Heart left ventricle (tissue), 16 donors: ENCODE data around the gene MLLT3. TPM values are rescaled to one million over a fixed set of nuclear protein-coding genes. Genes with fewer than 3 reads are reported as not detected.
A peak's percentile ranks its signal among the peaks of the same experiment; 100 is the strongest.

Experiments used
- ATAC-seq, 4 donors: fragments of 200-7000 bp; cut with Tn5 transposase; one replicate each; pipeline ENCODE4 v1.9.1; 2020 to 2022; ENCODE audit warnings: moderate library complexity in 4 of 4, mild to moderate bottlenecking in 3 of 4, moderate number of reproducible peaks in 1 of 4
- DNase-seq, 5 donors: peaks; one replicate each; pipeline ENCODE4 v3.0.0-alpha.2; 2020
- H3K27ac ChIP-seq, 12 donors: fragments of 200-600 bp; sonication (generic) in 4 of 12; one replicate each; pipeline versions ENCODE4 v1.5.0 to v1.8.0; 2016 to 2022; ENCODE audit warnings: mild to moderate bottlenecking in 2 of 12
- H3K27me3 ChIP-seq, 9 donors: fragments of 200-600 bp; sonication (generic) in 2 of 9; one replicate each; pipeline versions ENCODE4 v1.5.1 to v1.8.0; 2016 to 2022; ENCODE audit warnings: mild to moderate bottlenecking in 3 of 9
- H3K36me3 ChIP-seq, 9 donors: fragments of 200-600 bp; sonication (generic) in 2 of 9; one replicate each; pipeline versions ENCODE4 v1.5.0 to v1.8.0; 2018 to 2022; ENCODE audit warnings: mild to moderate bottlenecking in 2 of 9
- H3K4me1 ChIP-seq, 12 donors: fragments of 200-600 bp; sonication (generic) in 4 of 12; one replicate each; pipeline versions ENCODE4 v1.5.0 to v1.8.0; 2016 to 2022; ENCODE audit warnings: mild to moderate bottlenecking in 3 of 12
- H3K4me3 ChIP-seq, 12 donors: fragments of 200-600 bp; sonication (generic) in 4 of 12; one replicate each; pipeline versions ENCODE4 v1.5.0 to v1.8.0; 2017 to 2022; ENCODE audit warnings: mild to moderate bottlenecking in 9 of 12, moderate library complexity in 4 of 12
- H3K9me3 ChIP-seq, 12 donors: fragments of 200-600 bp; sonication (generic) in 4 of 12; one replicate each; pipeline versions ENCODE4 v1.5.0 to v1.8.0; 2016 to 2022; ENCODE audit warnings: mild to moderate bottlenecking in 1 of 12
- POLR2A ChIP-seq, 2 donors: fragments of 450-650 bp; IDR thresholded peaks; one replicate each; pipeline ENCODE4 v1.6.1; 2017; ENCODE audit warnings: antibody characterized with exemption in 2 of 2, mild to moderate bottlenecking in 2 of 2, moderate library complexity in 2 of 2
- WGBS, 4 donors: extraction: QIAGEN DNeasy Blood & Tissue Kit in 2 of 4; methylation state at CpG; one replicate each; pipeline versions ENCODE4 v1.1.5 to v1.1.7; 2013 to 2018; 5-methylcytosine and 5-hydroxymethylcytosine counted together
- intact Hi-C, 10 donors: fragments of 100-400 bp; cut with DNase I; formaldehyde crosslinking; loops; one replicate each; pipeline versions ENCODE4 v1.11.1 to v1.14.2; 2022
- polyA plus RNA-seq, 2 donors: library from polyadenylated mRNA; stranded (reverse); fragments of 200-250 nt; gene quantifications; one replicate each; pipeline ENCODE4 v1.2.3, GENCODE V29; 2013
- total RNA-seq, 9 donors: library from RNA; depleted of rRNA in 2 of 9; stranded (reverse); fragments of >200 nt in 2 of 9; fragmentation: NEBNext Ultra II Directional in 3 of 9; extraction: Animal tissue kit (Norgen Biotek cat#: 25700) in 3 of 9; gene quantifications; one replicate each; pipeline versions ENCODE4 v1.1.0 to v1.2.4, GENCODE V29; 2016 to 2023
- TF ChIP-seq, protein P1 (sequence below), 12 donors: fragments of 200-600 bp; sonication (generic) in 4 of 12; IDR thresholded peaks; one replicate each; pipeline versions ENCODE4 v1.5.0 to v1.8.0; 2018 to 2022; ENCODE audit warnings: antibody characterized with exemption in 12 of 12, mild to moderate bottlenecking in 5 of 12
- donor health status: ischemic (EF 13 %, LVEDD 7.1; RV severe dilation, severe dysfunction).
- donor health status: healthy with polysubstance abuse.
- donor health status: DM: no; HTN: yes; CAD: no.
- donor health status: DM: no; HTN: no; CAD: no.
- donor health status: ischemic (EF 25% LVEDD 6.9; RV normal size, moderate dysfunction).
- donor health status: ischemic (EF 25% LVEDD 5.7; RV mildly dilated, moderate dysfunction).
- donor health status: healthy.
- donor health status: DM: yes; HTN: yes; CAD: no.
- donor health status: ischemic (EF 35%, LVEDD 5.7; RV mildly dilated, moderate dysfunction).
- donor health status: nonischemic (EF 11% LVEDD 7.7; RV severe dilation, severe dysfunction).
- donor health status: DM: yes; HTN: yes; CAD: no.
- donor health status: PGD.
- donor health status: ischemic (EF 29% LVEDD 5.4; RV normal size, mild dysfunction).
- donor health status: nonischemic (EF 23%, LVEDD 6.1; RV moderate dilation, normal function).

Gene MLLT3
- total and polyA plus RNA-seq, 11 donors = 7.5 to 21.0 (median 15.3) TPM

DNA sequence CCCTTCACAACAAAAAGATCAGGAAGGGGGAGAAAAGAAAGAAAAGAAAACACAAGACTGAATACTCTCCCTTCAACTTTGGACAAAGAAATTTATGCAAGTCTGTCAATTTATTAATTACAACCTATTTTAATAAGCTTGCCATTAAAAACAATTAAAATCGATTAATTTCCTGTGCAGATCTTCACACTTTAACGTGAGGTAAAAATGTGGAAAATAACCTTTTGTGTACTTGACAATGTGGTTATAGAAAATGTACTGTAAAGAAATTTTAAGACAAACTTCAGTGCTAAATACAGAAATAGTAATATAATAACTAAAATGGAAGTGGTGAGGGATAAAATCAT lies 2.7 kb upstream of the MLLT3 start:
- TF ChIP-seq, protein P1, sequence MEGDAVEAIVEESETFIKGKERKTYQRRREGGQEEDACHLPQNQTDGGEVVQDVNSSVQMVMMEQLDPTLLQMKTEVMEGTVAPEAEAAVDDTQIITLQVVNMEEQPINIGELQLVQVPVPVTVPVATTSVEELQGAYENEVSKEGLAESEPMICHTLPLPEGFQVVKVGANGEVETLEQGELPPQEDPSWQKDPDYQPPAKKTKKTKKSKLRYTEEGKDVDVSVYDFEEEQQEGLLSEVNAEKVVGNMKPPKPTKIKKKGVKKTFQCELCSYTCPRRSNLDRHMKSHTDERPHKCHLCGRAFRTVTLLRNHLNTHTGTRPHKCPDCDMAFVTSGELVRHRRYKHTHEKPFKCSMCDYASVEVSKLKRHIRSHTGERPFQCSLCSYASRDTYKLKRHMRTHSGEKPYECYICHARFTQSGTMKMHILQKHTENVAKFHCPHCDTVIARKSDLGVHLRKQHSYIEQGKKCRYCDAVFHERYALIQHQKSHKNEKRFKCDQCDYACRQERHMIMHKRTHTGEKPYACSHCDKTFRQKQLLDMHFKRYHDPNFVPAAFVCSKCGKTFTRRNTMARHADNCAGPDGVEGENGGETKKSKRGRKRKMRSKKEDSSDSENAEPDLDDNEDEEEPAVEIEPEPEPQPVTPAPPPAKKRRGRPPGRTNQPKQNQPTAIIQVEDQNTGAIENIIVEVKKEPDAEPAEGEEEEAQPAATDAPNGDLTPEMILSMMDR (IDR thresholded peaks at IDR 0.05) = peak in 1 of 12 donors; percentile 0
- no peak for TF ChIP-seq POLR2A (IDR thresholded peaks at IDR 0.05)
- no peaks in the 10 kb centered on the region for H3K9me3 ChIP-seq
- H3K4me3 ChIP-seq = peak overlapping the region in 9 of 12 donors; percentile 22 to 95 (median 90)
- DNase-seq (no peak), ATAC-seq (no peak)
- intact Hi-C loops = loop anchor here in 9 of 10 donors (1.0 to 10.0 kb wide), 13 partner anchors 57 to 700 kb away; partner anchors contain the start of gene FOCAD (in 3 of the 9)
- WGBS, 4 donors = 39 to 63% (median 51%) methylated on average over 2 of the region's 2 CpGs
- peak overlapping the region in 2 of 12 donors; percentile 81 to 93 for H3K27ac ChIP-seq
- H3K36me3 ChIP-seq = no peaks in the 10 kb centered on the region
- no peaks in the 10 kb centered on the region for H3K27me3 ChIP-seq
- peaks cover 0 to 18% (median 8%) of the 10 kb centered on the region in 12 donors for H3K4me1 ChIP-seq

DNA sequence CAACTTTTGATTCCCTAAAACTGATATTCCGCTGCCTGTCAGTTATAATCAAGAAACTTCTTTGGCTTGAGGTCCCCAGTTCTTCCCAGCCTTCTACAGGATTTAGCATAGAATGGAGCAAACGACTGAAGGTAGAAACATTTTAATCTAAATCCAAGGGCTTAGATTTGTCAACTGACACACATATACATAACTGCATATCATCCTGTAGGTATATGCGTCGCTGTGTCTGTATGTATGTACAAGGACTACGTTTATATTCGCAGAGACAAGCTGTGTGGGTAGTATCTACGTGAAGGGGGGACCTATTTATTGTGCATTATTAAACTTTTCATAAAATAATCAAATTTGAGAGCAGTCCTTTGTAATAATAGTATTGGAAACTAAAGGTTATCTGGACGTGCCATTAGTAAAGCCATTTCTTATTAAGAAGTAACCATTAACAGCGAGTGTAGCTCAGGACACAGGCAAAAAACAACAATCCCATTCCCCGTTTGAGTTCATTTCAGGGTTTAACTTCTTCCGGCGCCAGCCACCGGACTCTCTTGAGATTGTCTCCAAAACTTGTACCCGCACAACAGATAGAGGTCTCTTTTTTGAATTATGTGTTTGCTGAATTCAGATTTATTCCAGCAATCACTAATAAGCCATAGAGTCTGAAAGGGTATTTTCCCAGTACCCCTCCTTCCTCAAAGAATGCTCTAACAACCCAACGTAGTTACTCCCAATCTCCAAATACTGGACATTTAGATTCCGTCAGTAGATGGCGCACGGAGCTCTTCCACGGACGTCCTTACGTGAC lies 2.1 kb upstream of the MLLT3 start:
- ATAC-seq (peak in 2 of 4 donors; percentile 23 to 25), DNase-seq (peak; percentile 34 to 66 (median 57))
- H3K27ac ChIP-seq = peak overlapping the region in 11 of 12 donors; percentile 11 to 94 (median 86)
- intact Hi-C loops = loop anchor here (1.0 to 10.0 kb wide), 24 partner anchors 58 to 700 kb away; partner anchors contain the start of gene FOCAD (in 6 of the 10)
- peaks cover 0 to 23% (median 12%) of the 10 kb centered on the region in 12 donors for H3K4me1 ChIP-seq
- TF ChIP-seq, protein P1 (IDR thresholded peaks at IDR 0.05) = peak; percentile 61 to 89 (median 78)
- TF ChIP-seq POLR2A (IDR thresholded peaks at IDR 0.05) = no peak
- peak overlapping the region; percentile 2 to 95 (median 89) for H3K4me3 ChIP-seq
- H3K36me3 ChIP-seq = no peaks in the 10 kb centered on the region
- H3K27me3 ChIP-seq = no peaks in the 10 kb centered on the region
- H3K9me3 ChIP-seq = no peaks in the 10 kb centered on the region
- 6 to 8% (median 7%) methylated on average over 21 of the region's 21 CpGs for WGBS, 4 donors

DNA sequence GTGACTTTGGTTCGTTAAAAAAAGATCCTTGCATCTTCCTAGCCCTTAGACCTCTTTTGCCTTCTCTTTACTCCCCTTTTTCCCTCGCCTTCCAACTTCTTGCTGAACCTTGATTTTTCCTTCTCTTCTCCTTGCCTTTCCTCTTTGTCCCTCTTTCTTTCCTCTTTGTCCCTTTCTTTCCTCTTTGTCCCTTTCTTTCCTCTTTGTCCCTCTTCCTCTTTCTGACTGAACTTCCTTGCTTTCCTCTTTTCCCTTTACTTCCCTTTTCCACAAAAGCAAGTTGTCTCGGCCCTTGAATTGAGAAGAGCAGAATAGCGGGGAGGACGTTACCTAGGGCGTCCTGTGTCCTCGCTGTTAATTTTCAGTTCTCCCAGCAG lies 1.4 kb upstream of the MLLT3 start:
- WGBS, 4 donors = 3 to 4% (median 4%) methylated on average over 7 of the region's 7 CpGs
- H3K9me3 ChIP-seq = no peaks in the 10 kb centered on the region
- ATAC-seq (no peak), DNase-seq (no peak)
- H3K27ac ChIP-seq = peak overlapping the region in 11 of 12 donors; percentile 11 to 94 (median 86)
- H3K27me3 ChIP-seq = no peaks in the 10 kb centered on the region
- no peaks in the 10 kb centered on the region for H3K36me3 ChIP-seq
- TF ChIP-seq, protein P1 (IDR thresholded peaks at IDR 0.05) = no peak
- no peak for TF ChIP-seq POLR2A (IDR thresholded peaks at IDR 0.05)
- H3K4me1 ChIP-seq = peaks cover 0 to 30% (median 14%) of the 10 kb centered on the region in 12 donors
- H3K4me3 ChIP-seq = peak overlapping the region; percentile 69 to 95 (median 90)
- intact Hi-C loops = loop anchor here (1.0 to 10.0 kb wide), 24 partner anchors 59 to 699 kb away; partner anchors contain the start of gene FOCAD (in 6 of the 10)
